Right ventricle myocardium inferior (tissue), 1 donor: Measurements from ENCODE around the gene KCTD4. TPM values are rescaled to one million over a fixed set of nuclear protein-coding genes. Genes with fewer than 3 reads are reported as not detected.
"Not testable (repeated sequence)": the region's sequence is repeated elsewhere in the genome, so short reads cannot be mapped to it uniquely, and the experiment has no call there.

Experiments
- ATAC-seq: fragments of 200-7000 bp; cut with Tn5 transposase; one replicate; pipeline ENCODE4 v1.9.1; 2020; ENCODE audit warnings: mild to moderate bottlenecking, moderate library complexity
- DNase-seq: peaks from one replicate; pipeline ENCODE4 v3.0.0; 2021; ENCODE audit errors: missing footprints
- intact Hi-C: fragments of 100-400 bp; cut with DNase I; formaldehyde crosslinking; loops from one replicate; pipeline ENCODE4 v1.11.0; 2022
- long read RNA-seq: library from polyadenylated mRNA; unstranded; transcript quantifications from one replicate; pipeline ENCODE4 v2.0.0, GENCODE V29; 2021
- total RNA-seq: library from RNA; stranded (reverse); fragmentation: NEBNext Ultra II Directional; extraction: Animal tissue kit (Norgen Biotek cat#: 25700); gene quantifications from one replicate; pipeline ENCODE4 v1.2.1, GENCODE V29; 2021
- donor health status: DM: no; HTN: yes; CAD: no; lungs with severe emphysema.

KCTD4 gene
- total RNA-seq, result not detected
- long read RNA-seq, result 0 reads

GRCh38 chr13:45200701-45201232 is at the start of gene KCTD4:
KCTD4 (minus strand) TSS chr13:45201045; CDS start chr13:45194567, 6,478 bp downstream.
- no peak for ATAC-seq

GRCh38 chr13:45249662-45250061 is 48.8 kb upstream of the KCTD4 start:
- intact Hi-C loops, result no loop called here
- ATAC-seq (no peak), DNase-seq (no peak)

More at GRCh38 chr13:45200701-45201232, at the start of gene KCTD4:
- DNase-seq, result no peak
- intact Hi-C loops, result no loop called here

GRCh38 chr13:45244736-45245135 is 43.9 kb upstream of the KCTD4 start:
- peak; percentile 46 for DNase-seq
- ATAC-seq, intact Hi-C loops: not testable (repeated sequence)

- DNase-seq (no peak), ATAC-seq (no peak)
- intact Hi-C loops, result no loop called here
These were observed 42.2 kb upstream of the KCTD4 start for GRCh38 chr13:45243077-45243476.

- ATAC-seq (no peak), DNase-seq (no peak)
- intact Hi-C loops, result no loop called here
These were observed 41.7 kb upstream of the KCTD4 start for GRCh38 chr13:45242524-45242923.

- no peak for DNase-seq
- intact Hi-C loops, result no loop called here
- peak; percentile 69 for ATAC-seq
These were observed 41.2 kb upstream of the KCTD4 start for GRCh38 chr13:45242070-45242469.

- ATAC-seq (no peak), DNase-seq (no peak)
- intact Hi-C loops, result no loop called here
These were observed 39.3 kb upstream of the KCTD4 start for GRCh38 chr13:45240143-45240542.

GRCh38 chr13:45238945-45239795 is 38.3 kb upstream of the KCTD4 start:
- no peak for DNase-seq
- no peak for ATAC-seq
- intact Hi-C loops, result no loop called here

- no peak for ATAC-seq
- no peak for DNase-seq
- intact Hi-C loops, result no loop called here
These were observed 31.7 kb upstream of the KCTD4 start for GRCh38 chr13:45232591-45232990.

- ATAC-seq (no peak), DNase-seq (no peak)
- intact Hi-C loops, result no loop called here
These were observed 30.9 kb upstream of the KCTD4 start for GRCh38 chr13:45231722-45232121.

- intact Hi-C loops, result no loop called here
- no peak for ATAC-seq
- no peak for DNase-seq
These were observed 30.5 kb upstream of the KCTD4 start for GRCh38 chr13:45231305-45231704.

GRCh38 chr13:45229172-45229571 is 28.3 kb upstream of the KCTD4 start:
- ATAC-seq (no peak), DNase-seq (no peak)
- intact Hi-C loops, result no loop called here

GRCh38 chr13:45228002-45228401 is 27.2 kb upstream of the KCTD4 start:
- no peak for ATAC-seq
- no peak for DNase-seq
- intact Hi-C loops, result no loop called here

GRCh38 chr13:45226024-45226423 is 25.2 kb upstream of the KCTD4 start:
- no peak for DNase-seq
- no peak for ATAC-seq
- intact Hi-C loops, result no loop called here

GRCh38 chr13:45225370-45225769 is 24.5 kb upstream of the KCTD4 start:
- no peak for DNase-seq
- intact Hi-C loops, result no loop called here
- no peak for ATAC-seq

GRCh38 chr13:45224176-45224575 is 23.3 kb upstream of the KCTD4 start:
- ATAC-seq, result no peak
- DNase-seq, result no peak
- intact Hi-C loops, result no loop called here

GRCh38 chr13:45222919-45223318 is 22.1 kb upstream of the KCTD4 start:
- ATAC-seq (no peak), DNase-seq (no peak)
- intact Hi-C loops, result no loop called here

- DNase-seq, result no peak
- ATAC-seq, result no peak
- intact Hi-C loops, result no loop called here
These were observed 21.7 kb upstream of the KCTD4 start for GRCh38 chr13:45222516-45222915.

GRCh38 chr13:45220403-45220802 is 19.6 kb upstream of the KCTD4 start:
- DNase-seq (no peak), ATAC-seq (no peak)
- intact Hi-C loops, result no loop called here

GRCh38 chr13:45219938-45220375 is 19.1 kb upstream of the KCTD4 start:
- intact Hi-C loops, result no loop called here
- ATAC-seq (no peak), DNase-seq (no peak)
